ENCODE data around the gene ANXA3. TPM values are rescaled to one million over a fixed set of nuclear protein-coding genes. Genes with fewer than 3 reads are reported as not detected.

ANXA3 gene
- total RNA-seq, 4 donors from 2014 or later, result 98.4 to 216 (median 186) TPM

GRCh38 chr4:78611215-78611558, 59.6 kb downstream of the ANXA3 start:
- intact Hi-C loops (cut with DNase I), result no loop called here
- no peaks in the 10 kb centered on the region for H3K9me3 ChIP-seq
- peaks cover 0 to 16% (median 0%) of the 10 kb centered on the region in 4 donors for H3K4me1 ChIP-seq
- 74% methylated on average over 2 of the region's 2 CpGs for WGBS
- H3K4me3 ChIP-seq, result no peak overlapping the region
- peaks cover 0 to 30% (median 5%) of the 10 kb centered on the region in 4 donors for H3K36me3 ChIP-seq
- no peaks in the 10 kb centered on the region for H3K27me3 ChIP-seq
- no peak overlapping the region for H3K27ac ChIP-seq (replicated peaks in 1 of 4)
- DNase-seq (ENCODE audit: extremely low spot score), result no peak
- TF ChIP-seq POLR2A (IDR thresholded peaks at IDR 0.05; ENCODE audit: low read depth) (no peak), EP300 (IDR thresholded peaks at IDR 0.05) (no peak)

GRCh38 chr4:78612398-78613178, 61.0 kb downstream of the ANXA3 start:
- no peak overlapping the region for H3K4me3 ChIP-seq
- no peaks in the 10 kb centered on the region for H3K27me3 ChIP-seq
- H3K27ac ChIP-seq (replicated peaks in 1 of 4), result no peak overlapping the region
- DNase-seq (ENCODE audit: extremely low spot score), result no peak
- H3K4me1 ChIP-seq, result peaks cover 0 to 16% (median 0%) of the 10 kb centered on the region in 4 donors
- peaks cover 0 to 18% (median 1%) of the 10 kb centered on the region in 4 donors for H3K36me3 ChIP-seq
- TF ChIP-seq CTCF (IDR thresholded peaks at IDR 0.05) (peak; percentile 68 to 69 (median 69)), POLR2AphosphoS5 (IDR thresholded peaks at IDR 0.05) (no peak)
- no peaks in the 10 kb centered on the region for H3K9me3 ChIP-seq
- intact Hi-C loops (cut with DNase I), result loop anchor here (2.0 kb wide), 1 partner anchor 252 kb away; no protein-coding TSS in a partner anchor
- 64% methylated on average over 3 of the region's 3 CpGs for WGBS

GRCh38 chr4:78613522-78614321, 62.2 kb downstream of the ANXA3 start:
- peaks cover 0 to 16% (median 0%) of the 10 kb centered on the region in 4 donors for H3K4me1 ChIP-seq
- no peak for TF ChIP-seq POLR2AphosphoS5 (IDR thresholded peaks at IDR 0.05)
- no peak for TF ChIP-seq CTCF (IDR thresholded peaks at IDR 0.05)
- TF ChIP-seq EP300 (IDR thresholded peaks at IDR 0.05), result no peak
- TF ChIP-seq POLR2A (IDR thresholded peaks at IDR 0.05; ENCODE audit: low read depth), result no peak
- no peak overlapping the region for H3K27ac ChIP-seq (replicated peaks in 1 of 4)
- no peak overlapping the region for H3K4me3 ChIP-seq
- H3K27me3 ChIP-seq, result no peaks in the 10 kb centered on the region
- no peaks in the 10 kb centered on the region for H3K9me3 ChIP-seq
- intact Hi-C loops (cut with DNase I), result loop anchor here (2.0 kb wide), 1 partner anchor 251 kb away; no protein-coding TSS in a partner anchor
- no peak for DNase-seq (ENCODE audit: extremely low spot score)
- WGBS, result 65% methylated on average over 7 of the region's 7 CpGs
- peaks cover 0 to 15% (median 0%) of the 10 kb centered on the region in 4 donors for H3K36me3 ChIP-seq

DNA sequence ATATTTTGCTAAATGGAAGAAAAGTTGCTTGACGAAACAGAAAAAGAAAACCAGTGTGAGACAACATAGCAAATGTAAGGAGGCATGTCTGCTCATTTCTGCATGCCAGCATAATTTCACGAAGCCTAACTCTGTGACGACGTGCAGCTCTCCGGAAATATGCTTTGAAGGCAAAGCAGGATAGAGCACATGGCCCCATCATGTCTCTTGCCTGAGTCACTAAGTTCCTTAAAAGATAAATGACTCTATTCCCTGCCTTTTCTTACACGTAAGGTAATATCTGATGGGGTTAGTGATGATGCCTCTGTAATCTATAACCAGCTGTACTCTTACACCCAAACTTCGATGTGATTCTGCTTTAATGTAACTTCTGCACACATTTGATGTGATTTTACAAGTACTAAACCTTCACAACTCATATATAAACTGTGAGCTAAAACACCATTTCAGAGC, 64.5 kb downstream of the ANXA3 start:
- Histone ChIP-seq H3K27ac (replicated peaks in 1 of 4) (no peak overlapping the region), H3K27me3 (no peaks in the 10 kb centered on the region), H3K4me3 (no peak overlapping the region), H3K36me3 (peaks cover 0 to under 1% (median 0%) of the 10 kb centered on the region in 4 donors), H3K9me3 (no peaks in the 10 kb centered on the region), H3K4me1 (peaks cover 0 to 16% (median 0%) of the 10 kb centered on the region in 4 donors)
- TF ChIP-seq POLR2AphosphoS5 (IDR thresholded peaks at IDR 0.05) (peak in 1 of 2 donors; percentile 16), POLR2A (IDR thresholded peaks at IDR 0.05; ENCODE audit: low read depth) (no peak)
- DNase-seq (ENCODE audit: extremely low spot score), result no peak
- intact Hi-C loops (cut with DNase I), result no loop called here
- WGBS, result 60% methylated on average over 7 of the region's 7 CpGs

DNA sequence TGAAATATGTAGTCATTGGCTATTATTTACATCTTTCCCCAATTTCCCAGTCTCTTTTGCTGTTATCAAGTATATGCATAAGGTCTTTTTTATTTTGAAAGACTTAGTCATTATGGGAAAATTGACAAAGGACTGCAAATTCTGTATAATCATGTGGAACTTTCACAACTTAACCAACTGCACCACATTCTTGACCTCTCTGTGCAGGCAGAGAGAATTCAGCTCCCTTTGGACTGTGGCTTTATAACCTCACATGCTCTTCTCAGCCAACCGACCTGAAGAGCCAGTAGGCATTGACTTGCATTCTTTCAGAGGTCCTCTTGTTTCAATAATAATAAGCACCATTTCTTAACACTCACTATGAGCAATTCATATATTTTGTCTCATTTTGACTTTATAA, 66.9 kb downstream of the ANXA3 start:
- TF ChIP-seq EP300 (IDR thresholded peaks at IDR 0.05), result no peak
- TF ChIP-seq POLR2A (IDR thresholded peaks at IDR 0.05; ENCODE audit: low read depth), result no peak
- no peak for TF ChIP-seq CTCF (IDR thresholded peaks at IDR 0.05)
- no peak for TF ChIP-seq POLR2AphosphoS5 (IDR thresholded peaks at IDR 0.05)
- 92% methylated on average over 1 of the region's 1 CpG for WGBS

More for the DNA sequence above, 66.9 kb downstream of the ANXA3 start:
- H3K4me1 ChIP-seq, result peaks cover 0 to 8% (median 0%) of the 10 kb centered on the region in 4 donors
- no peaks in the 10 kb centered on the region for H3K27me3 ChIP-seq
- H3K27ac ChIP-seq (replicated peaks in 1 of 4), result no peak overlapping the region
- H3K9me3 ChIP-seq, result no peaks in the 10 kb centered on the region
- no peaks in the 10 kb centered on the region for H3K36me3 ChIP-seq
- H3K4me3 ChIP-seq, result no peak overlapping the region
- no peak for DNase-seq (ENCODE audit: extremely low spot score)
- intact Hi-C loops (cut with DNase I), result no loop called here

Measured in esophagus muscularis mucosa (tissue), 4 donors.